Measurements from ENCODE around the gene KRT83.

DNA sequence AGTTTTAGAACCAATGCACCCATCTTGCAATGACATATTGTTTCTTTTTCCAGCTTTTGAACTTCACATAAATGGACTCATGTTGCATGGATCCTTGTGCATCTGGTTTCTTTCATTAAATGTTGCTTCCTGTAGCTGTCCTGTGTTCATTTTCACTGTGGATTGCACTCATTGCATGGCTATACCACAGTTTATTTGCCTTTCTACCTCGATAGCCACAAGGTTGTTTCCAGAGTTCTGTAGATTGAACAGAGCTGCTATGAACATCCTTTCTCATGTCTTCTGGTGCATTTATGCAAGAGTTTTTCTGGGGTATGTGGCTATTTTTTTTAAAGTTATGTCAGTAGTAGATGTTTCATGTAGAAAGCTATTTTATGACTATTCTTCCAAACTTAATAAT lies 26.4 kb downstream of the KRT83 start:
- TF ChIP-seq, protein P1, sequence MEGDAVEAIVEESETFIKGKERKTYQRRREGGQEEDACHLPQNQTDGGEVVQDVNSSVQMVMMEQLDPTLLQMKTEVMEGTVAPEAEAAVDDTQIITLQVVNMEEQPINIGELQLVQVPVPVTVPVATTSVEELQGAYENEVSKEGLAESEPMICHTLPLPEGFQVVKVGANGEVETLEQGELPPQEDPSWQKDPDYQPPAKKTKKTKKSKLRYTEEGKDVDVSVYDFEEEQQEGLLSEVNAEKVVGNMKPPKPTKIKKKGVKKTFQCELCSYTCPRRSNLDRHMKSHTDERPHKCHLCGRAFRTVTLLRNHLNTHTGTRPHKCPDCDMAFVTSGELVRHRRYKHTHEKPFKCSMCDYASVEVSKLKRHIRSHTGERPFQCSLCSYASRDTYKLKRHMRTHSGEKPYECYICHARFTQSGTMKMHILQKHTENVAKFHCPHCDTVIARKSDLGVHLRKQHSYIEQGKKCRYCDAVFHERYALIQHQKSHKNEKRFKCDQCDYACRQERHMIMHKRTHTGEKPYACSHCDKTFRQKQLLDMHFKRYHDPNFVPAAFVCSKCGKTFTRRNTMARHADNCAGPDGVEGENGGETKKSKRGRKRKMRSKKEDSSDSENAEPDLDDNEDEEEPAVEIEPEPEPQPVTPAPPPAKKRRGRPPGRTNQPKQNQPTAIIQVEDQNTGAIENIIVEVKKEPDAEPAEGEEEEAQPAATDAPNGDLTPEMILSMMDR (IDR thresholded peaks at IDR 0.05): no peak
- no peak for TF ChIP-seq POLR2AphosphoS5 (IDR thresholded peaks at IDR 0.05)

Data from suprapubic skin (tissue), 3 donors.